ENCODE results near the gene FIBP.

FIBP gene

DNA sequence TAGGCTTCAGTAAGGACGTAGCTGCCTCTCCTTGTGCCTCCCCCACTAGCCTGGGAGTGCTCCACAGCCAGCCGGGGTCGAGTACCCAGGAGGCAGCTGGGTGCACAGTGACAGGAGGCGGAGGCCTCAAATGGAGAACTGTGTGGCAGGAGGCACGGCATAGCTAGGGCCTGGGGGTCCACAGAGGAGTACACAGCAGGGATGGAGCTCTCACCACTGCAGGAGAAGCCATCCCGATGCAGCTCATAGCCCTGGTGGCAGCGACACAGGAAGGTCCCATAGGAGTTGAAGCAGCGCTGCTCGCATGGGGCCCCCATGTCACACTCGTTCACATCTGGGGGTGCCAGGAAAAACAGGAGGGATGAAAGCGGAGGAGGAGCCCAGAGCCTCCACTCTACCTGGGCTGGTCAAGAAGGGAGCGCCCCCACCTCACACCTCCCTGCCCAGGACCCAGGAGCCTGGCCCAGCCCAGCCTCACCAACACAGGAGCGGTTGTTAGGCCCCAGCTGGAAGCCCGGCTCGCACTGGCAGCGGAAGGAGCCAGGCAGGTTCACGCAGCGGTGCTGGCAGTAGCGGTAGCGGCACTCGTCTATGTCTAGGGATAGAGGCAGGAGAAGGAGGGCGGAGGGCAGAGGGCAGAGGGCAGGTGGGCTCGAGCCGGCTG lies 18.5 kb downstream of the FIBP start:
- DNase-seq: no peak

DNA sequence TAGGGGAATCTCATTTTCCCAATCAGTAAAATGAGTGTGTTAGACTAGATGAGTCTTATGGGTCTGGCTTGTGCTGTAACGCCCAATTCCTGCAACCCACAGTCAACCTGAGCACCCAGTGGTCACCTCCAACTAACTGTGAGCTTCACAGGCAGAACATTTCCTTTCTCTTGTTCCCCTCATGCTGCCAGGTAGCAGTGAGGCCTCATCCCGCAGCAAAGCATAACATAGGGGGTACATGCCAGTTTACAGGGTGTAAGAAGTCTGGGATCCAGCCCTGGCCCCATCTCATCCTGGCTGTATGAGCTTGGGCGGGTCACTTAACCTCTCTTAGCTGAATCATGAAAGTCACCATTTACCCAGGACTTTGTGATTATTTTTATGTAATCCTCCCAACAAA lies 19.4 kb downstream of the FIBP start:
- DNase-seq: no peak

GRCh38 chr11:65868076-65868667 lies 20.1 kb downstream of the FIBP start:
- DNase-seq: no peak

- no peak for DNase-seq
These were observed 20.8 kb downstream of the FIBP start for GRCh38 chr11:65867284-65868071.

DNA sequence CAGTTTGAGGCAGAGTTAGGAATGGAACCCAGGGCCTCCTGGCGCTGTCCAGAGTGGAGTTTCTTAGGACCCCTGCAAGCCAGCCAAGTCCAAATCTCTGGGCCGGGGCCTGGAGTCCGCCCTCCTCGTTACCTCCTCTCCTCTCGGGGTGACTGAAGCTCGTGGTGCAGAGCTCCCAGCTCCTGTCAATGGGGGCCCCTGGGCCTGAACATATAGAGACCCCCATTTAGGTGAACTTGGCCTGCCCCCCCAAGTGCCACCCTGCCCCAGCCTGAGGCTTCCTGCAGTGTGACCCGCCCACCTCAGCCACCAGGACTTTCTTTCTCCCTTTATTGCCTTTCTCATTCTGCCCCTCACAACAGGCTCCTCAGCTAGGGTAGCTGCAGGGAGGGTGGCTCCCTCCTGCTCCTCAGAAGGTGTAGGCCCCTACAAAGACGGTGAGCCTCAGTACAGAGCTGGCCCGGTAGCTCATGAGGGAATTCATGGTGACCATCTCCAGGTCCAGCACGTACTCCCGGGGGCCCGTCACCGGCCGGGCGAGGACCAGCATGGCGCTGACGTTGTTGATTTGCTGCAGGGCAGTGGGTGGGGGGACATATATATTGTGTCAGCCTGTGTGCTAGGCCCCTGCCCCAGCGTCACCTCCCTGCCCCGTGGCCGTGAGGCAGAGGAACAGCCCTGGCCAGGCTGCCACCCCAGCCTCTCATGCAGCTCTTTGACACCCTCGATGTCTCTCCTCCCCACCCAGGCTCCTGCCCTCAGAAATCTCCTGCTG lies 21.6 kb downstream of the FIBP start:
- no peak for DNase-seq

DNA sequence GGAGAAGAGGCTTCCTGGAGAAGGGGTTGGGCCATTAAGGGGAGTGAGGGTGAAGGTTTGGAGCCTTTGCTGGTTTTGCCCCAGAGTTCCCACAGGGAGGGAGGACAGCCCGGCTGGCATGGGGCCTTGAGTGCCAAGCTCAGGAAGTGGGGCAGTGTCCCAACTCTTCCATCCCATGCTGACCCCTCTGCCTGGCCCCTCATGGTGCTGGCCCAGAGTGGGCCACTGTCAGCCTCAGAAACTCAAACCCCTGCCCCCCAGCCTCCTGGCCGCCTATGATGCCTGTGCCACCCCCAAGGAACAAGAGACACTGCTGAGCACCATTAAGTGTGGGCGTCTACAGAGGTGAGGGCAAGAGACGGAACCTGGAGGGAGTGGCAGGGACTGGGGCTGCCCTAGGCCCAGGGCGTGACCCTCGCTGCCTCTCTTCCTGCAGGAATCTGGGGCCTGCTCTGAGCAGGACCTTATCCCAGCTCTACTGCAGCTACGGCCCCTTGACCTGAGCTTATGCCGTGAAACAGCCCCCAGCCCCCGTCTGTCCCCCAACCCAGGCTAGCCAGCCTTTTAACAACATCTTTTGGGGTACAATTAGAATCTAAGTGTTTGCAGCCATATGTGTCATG lies 22.6 kb downstream of the FIBP start:
- no peak for DNase-seq

GRCh38 chr11:65864706-65865471 lies 23.4 kb downstream of the FIBP start:
- no peak for DNase-seq

GRCh38 chr11:65863889-65864705 lies 24.2 kb downstream of the FIBP start:
- no peak for DNase-seq

- no peak for DNase-seq
These were observed 25.1 kb downstream of the FIBP start for GRCh38 chr11:65862941-65863888.

GRCh38 chr11:65862191-65862735 lies 26.0 kb downstream of the FIBP start:
- DNase-seq: no peak

- DNase-seq: no peak
These were observed 26.6 kb downstream of the FIBP start for GRCh38 chr11:65861533-65862183.

GRCh38 chr11:65861165-65861505 lies 27.1 kb downstream of the FIBP start:
- no peak for DNase-seq

DNA sequence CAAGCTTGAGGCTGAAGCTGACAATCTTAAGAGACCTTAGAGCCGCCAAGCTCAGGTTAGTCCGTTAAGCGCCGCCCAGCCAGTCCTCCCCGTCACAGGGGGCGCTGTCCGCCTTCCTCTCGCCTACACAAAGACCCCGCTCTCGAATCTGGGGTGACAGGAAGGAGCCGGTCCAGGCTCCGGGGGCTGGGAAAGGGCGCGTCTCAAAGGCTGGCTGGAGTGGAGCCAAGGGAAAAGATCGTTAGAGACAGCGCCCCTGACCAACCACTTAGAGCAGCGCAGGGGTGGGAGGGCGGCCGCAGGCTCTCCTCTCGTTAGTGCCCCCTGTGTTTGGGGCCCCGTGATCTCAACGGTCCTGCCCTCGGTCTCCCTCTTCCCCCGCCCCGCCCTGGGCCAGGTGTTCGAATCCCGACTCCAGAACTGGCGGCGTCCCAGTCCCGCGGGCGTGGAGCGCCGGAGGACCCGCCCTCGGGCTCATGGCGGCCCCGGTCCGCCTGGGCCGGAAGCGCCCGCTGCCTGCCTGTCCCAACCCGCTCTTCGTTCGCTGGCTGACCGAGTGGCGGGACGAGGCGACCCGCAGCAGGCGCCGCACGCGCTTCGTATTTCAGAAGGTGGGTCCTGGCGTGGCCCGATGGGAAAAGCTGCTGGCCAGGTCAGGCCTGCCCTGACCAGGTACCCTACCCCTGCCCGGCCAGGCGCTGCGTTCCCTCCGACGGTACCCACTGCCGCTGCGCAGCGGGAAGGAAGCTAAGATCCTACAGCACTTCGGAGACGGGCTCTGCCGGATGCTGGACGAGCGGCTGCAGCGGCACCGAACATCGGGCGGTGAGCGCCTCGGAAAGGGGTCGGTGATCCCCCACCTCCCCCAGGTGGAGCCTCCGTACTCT lies 27.8 kb downstream of the FIBP start, which contains the start of gene MUS81:
Gene MUS81, plus strand, starts transcription at position 156 of the 887 bp plus-strand sequence. Its CDS starts 321 bp downstream, at position 477.
- DNase-seq: peak; percentile 100

GRCh38 chr11:65859812-65860277 lies 28.4 kb downstream of the FIBP start:
- DNase-seq: no peak

- DNase-seq: peak; percentile 100
These were observed 29.0 kb downstream of the FIBP start for GRCh38 chr11:65859095-65859811.

- DNase-seq: no peak
These were observed 29.6 kb downstream of the FIBP start for GRCh38 chr11:65858681-65859087.
